GM18867 (cell line): Measurements from ENCODE around the gene BCL11A.
A peak's percentile ranks its signal among the peaks of the same experiment; 100 is the strongest.

Experiments
- ATAC-seq: cut with Tn5 transposase; IDR thresholded peaks from one replicate; pipeline ENCODE4 v1.9.1; 2021; ENCODE audit warnings: mild to moderate bottlenecking, moderate library complexity; ENCODE audit not compliant: unreplicated experiment

BCL11A gene

DNA sequence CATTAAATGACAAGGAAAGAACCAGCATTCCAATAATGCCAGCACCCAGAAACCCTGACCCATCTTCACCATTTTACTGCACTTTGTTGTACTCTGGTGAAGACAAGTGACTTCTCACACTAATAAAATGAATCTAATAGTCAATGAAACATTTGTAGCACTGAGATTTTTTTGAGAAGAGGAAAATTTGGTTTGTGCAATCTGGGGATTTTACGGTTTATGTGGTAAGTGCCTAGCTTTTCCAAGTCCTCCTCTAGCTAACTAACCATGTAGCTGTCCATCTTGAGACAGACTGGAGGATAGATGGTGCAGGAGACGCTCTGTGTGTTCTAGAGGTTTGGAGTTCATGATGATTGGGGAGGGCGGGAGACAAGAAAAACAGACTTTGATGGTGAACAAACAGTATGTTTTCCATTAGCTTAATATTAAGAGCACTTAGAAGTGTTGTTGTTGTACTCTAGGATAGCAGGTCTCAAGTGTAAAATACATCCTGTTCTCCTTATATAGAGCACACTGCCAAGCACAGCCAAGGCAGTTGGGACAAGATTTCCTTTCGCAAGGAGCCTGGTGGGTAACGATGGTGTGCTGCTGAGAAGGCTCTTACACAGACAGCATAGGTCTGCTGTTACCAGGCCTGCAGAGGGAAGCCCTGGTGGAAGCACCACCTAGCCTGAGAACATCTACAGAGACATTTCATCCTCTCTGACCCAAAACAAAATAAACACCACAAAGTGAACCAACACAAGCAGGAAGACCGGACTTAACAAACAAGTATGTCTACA is 83.7 kb downstream of the BCL11A start:
- ATAC-seq, result no peak

- ATAC-seq, result no peak
Measured at GRCh38 chr2:60468382-60469085, 84.9 kb downstream of the BCL11A start.

- no peak for ATAC-seq
Measured at GRCh38 chr2:60466161-60466702, 87.2 kb downstream of the BCL11A start.

GRCh38 chr2:60465736-60466135 is 87.7 kb downstream of the BCL11A start:
- ATAC-seq, result no peak

- ATAC-seq, result no peak
Measured at GRCh38 chr2:60463249-60463648, 90.2 kb downstream of the BCL11A start.

DNA sequence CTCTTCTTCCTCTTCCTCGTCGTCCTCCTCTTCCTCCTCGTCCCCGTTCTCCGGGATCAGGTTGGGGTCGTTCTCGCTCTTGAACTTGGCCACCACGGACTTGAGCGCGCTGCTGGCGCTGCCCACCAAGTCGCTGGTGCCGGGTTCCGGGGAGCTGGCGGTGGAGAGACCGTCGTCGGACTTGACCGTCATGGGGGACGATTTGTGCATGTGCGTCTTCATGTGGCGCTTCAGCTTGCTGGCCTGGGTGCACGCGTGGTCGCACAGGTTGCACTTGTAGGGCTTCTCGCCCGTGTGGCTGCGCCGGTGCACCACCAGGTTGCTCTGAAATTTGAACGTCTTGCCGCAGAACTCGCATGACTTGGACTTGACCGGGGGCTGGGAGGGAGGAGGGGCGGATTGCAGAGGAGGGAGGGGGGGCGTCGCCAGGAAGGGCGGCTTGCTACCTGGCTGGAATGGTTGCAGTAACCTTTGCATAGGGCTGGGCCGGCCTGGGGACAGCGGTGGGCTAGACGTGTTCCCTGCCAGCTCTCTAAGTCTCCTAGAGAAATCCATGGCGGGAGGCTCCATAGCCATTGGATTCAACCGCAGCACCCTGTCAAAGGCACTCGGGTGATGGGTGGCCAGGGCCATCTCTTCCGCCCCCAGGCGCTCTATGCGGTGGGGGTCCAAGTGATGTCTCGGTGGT is 91.9 kb downstream of the BCL11A start:
- ATAC-seq, result no peak

- ATAC-seq, result no peak
Measured at GRCh38 chr2:60460577-60461420, 92.7 kb downstream of the BCL11A start.

GRCh38 chr2:60459851-60460250 is 93.6 kb downstream of the BCL11A start:
- ATAC-seq, result no peak

DNA sequence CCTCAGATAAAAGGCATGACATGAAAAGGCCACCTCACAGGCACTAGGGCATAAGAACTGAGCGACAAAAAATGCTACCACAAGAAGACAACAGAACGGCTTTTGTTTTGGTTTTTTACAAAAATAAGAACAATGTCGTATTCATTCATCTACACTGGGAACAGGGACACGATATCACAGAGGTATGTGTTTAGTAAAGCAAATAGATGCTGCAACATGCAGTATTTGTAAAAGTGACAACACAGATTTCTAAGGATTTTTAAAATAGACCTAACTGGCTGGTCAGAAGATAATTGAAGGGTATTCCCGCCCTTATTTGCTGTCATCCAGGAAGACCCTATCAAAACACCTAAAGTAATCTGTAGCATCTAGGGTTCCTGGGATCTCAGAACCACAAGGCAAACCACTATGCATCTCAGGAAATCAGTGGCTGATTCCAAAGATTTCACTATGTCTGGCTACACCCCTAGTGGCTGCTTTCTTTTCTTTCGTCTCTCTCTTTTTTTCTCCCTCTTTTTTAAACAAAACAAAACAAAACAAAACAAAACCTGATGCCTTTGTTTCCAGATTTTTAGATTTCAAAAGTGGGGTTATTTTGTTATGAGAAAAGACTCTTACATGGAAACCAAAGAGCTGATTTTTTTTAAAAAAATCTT is 97.2 kb downstream of the BCL11A start:
- ATAC-seq, result no peak

- no peak for ATAC-seq
Measured at GRCh38 chr2:60453872-60454271, 99.6 kb downstream of the BCL11A start.

- no peak for ATAC-seq
Measured at GRCh38 chr2:60453301-60453700, 100.2 kb downstream of the BCL11A start.

DNA sequence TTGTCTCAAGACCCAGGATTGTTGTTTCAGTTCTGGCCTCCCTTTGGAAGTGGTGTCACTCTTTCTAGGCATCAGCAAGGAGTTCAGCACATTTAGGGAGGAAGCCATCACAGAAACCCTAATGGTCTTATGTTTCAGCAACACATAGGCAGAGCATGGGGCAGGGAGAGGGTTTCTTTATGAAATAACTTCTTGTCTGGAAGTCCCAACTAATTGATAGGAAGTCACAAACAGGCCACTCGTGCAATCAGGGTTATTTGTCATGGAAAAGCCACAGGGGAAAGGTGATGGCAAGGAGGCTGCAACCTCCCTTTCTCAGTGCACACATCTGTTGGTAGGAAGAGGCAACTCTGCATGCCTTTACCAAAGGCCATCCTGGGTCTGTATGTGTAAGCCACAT is 103.0 kb downstream of the BCL11A start:
- ATAC-seq, result no peak

GRCh38 chr2:60447943-60448342 is 105.5 kb downstream of the BCL11A start:
- no peak for ATAC-seq

GRCh38 chr2:60446413-60447267 is 106.8 kb downstream of the BCL11A start:
- peak; percentile 95 for ATAC-seq

- no peak for ATAC-seq
Measured at GRCh38 chr2:60445684-60446179, 107.7 kb downstream of the BCL11A start.

- ATAC-seq, result no peak
Measured at GRCh38 chr2:60442608-60443007, 110.8 kb downstream of the BCL11A start.

DNA sequence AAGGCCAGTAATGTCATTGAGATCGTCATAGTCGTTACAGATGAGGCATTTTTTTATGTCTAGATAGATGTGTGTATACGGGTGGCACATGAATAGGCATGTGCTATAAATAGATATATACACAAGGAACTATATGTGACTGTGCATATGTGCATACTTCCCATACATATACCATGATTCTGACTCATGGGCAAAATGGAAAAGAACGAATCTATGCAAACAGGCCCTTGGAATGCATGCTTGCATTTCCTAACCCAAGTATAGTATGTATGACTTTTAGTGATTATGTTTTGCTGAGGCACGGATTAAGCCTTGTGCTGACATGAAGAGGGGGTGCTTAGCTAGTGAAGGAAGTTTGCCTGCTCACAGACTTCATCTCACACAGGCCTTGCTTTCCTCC is 111.7 kb downstream of the BCL11A start:
- no peak for ATAC-seq

GRCh38 chr2:60440767-60441163 is 112.7 kb downstream of the BCL11A start:
- no peak for ATAC-seq
